ENCODE data around the gene SLCO2B1. TPM values are rescaled to one million over a fixed set of nuclear protein-coding genes. Genes with fewer than 3 reads are reported as not detected.

SLCO2B1 gene
- total RNA-seq, 1 donor from 2014 or later, result not detected

GRCh38 chr11:75135651-75136050, 15.3 kb upstream of the SLCO2B1 start:
- intact Hi-C loops (cut with micrococcal nuclease), result no loop called here
- Mint-ChIP-seq H3K4me1 (peaks cover 3% of the 10 kb centered on the region), H3K9me3 (no peaks in the 10 kb centered on the region), H3K4me3 (no peak overlapping the region), H3K36me3 (ENCODE audit: low read depth) (no peaks in the 10 kb centered on the region), H3K27me3 (peaks cover 38% of the 10 kb centered on the region), H3K27ac (no peak overlapping the region)
- DNase-seq, result no peak

- Mint-ChIP-seq H3K27ac (no peak overlapping the region), H3K9me3 (no peaks in the 10 kb centered on the region), H3K4me3 (no peak overlapping the region), H3K36me3 (ENCODE audit: low read depth) (peaks cover 2% of the 10 kb centered on the region), H3K4me1 (peaks cover 38% of the 10 kb centered on the region), H3K27me3 (peaks cover 23% of the 10 kb centered on the region)
- DNase-seq, result peak; percentile 94
- intact Hi-C loops (cut with micrococcal nuclease), result loop anchor here (1.0 to 5.0 kb wide), 2 partner anchors 108 to 118 kb away; no protein-coding TSS in a partner anchor
Observed at GRCh38 chr11:75140269-75141138, 10.4 kb upstream of the SLCO2B1 start.

DNA sequence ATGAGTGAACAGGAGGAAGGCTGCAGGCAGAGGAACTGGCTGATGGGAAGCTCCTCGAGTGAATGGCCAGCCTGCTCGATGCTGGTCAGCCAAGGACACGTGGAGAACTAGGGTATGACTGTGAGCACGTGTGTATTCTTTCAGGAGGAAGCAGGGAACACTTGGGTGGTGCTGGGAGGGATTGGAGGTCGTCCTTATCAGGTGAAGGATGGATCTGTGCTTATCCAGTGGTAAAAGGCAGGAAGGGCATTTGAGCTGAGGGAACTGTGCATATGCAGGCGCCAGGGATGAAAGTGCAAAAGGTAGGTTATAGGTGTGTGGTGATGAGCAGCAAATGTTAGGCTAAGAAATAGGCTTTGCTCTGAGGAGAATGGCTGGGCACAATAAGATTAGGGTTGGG, 9.7 kb upstream of the SLCO2B1 start:
- no peaks in the 10 kb centered on the region for H3K9me3 Mint-ChIP-seq
- peaks cover 22% of the 10 kb centered on the region for H3K27me3 Mint-ChIP-seq
- intact Hi-C loops (cut with micrococcal nuclease), result loop anchor here (5.0 kb wide), 1 partner anchor 119 kb away; no protein-coding TSS in a partner anchor
- peaks cover 43% of the 10 kb centered on the region for H3K4me1 Mint-ChIP-seq
- peaks cover 2% of the 10 kb centered on the region for H3K36me3 Mint-ChIP-seq (ENCODE audit: low read depth)
- no peak overlapping the region for H3K4me3 Mint-ChIP-seq
- no peak for DNase-seq
- no peak overlapping the region for H3K27ac Mint-ChIP-seq

- H3K27me3 Mint-ChIP-seq, result peaks cover 9% of the 10 kb centered on the region
- H3K4me1 Mint-ChIP-seq, result peaks cover 45% of the 10 kb centered on the region
- intact Hi-C loops (cut with micrococcal nuclease), result loop anchor here (1.0 to 5.0 kb wide), 4 partner anchors 62 to 214 kb away; no protein-coding TSS in a partner anchor
- peaks cover 2% of the 10 kb centered on the region for H3K36me3 Mint-ChIP-seq (ENCODE audit: low read depth)
- peak overlapping the region; percentile 74 for H3K4me3 Mint-ChIP-seq
- peak; percentile 93 for DNase-seq
- H3K9me3 Mint-ChIP-seq, result no peaks in the 10 kb centered on the region
- peak overlapping the region; percentile 90 for H3K27ac Mint-ChIP-seq
Observed at GRCh38 chr11:75142714-75143419, 8.0 kb upstream of the SLCO2B1 start.

DNA sequence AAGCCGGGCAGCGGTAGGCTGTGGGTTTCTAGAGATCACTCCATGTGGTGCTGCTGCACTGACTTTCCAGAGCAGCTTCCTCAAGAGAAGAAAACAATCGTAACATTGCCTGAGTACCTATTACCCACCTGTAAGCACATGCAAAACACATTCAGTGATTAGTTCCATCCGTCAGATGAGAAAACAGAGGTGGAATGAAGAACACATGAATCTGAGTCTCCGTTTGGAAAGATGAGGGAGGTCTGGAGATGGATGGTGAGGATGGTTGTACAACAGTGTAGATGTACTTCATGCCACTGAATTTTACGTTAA, 7.5 kb upstream of the SLCO2B1 start:
- intact Hi-C loops (cut with micrococcal nuclease), result loop anchor here (1.0 to 5.0 kb wide), 4 partner anchors 62 to 215 kb away; no protein-coding TSS in a partner anchor
- no peak for DNase-seq
- H3K27ac Mint-ChIP-seq, result peak overlapping the region; percentile 90
- H3K27me3 Mint-ChIP-seq, result peaks cover 5% of the 10 kb centered on the region
- H3K9me3 Mint-ChIP-seq, result no peaks in the 10 kb centered on the region
- H3K36me3 Mint-ChIP-seq (ENCODE audit: low read depth), result peaks cover 2% of the 10 kb centered on the region
- peak overlapping the region; percentile 74 for H3K4me3 Mint-ChIP-seq
- peaks cover 48% of the 10 kb centered on the region for H3K4me1 Mint-ChIP-seq

DNA sequence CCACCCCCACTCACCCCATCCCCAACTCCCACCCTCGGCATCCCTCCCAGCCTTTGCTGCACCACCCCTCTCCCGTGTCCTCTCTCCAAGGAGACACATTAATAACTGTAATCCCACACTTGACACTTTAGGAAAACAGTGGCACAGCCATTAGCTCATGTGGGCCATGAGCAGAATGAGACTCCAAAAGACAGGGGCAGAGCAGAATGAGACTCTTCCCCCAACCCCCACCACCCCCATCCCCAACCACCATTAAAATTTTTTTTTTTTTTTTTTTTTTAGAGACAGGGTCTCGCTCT, 6.2 kb upstream of the SLCO2B1 start:
- intact Hi-C loops (cut with micrococcal nuclease), result loop anchor here (1.0 to 5.0 kb wide), 2 partner anchors 104 to 122 kb away; no protein-coding TSS in a partner anchor
- peaks cover 2% of the 10 kb centered on the region for H3K36me3 Mint-ChIP-seq (ENCODE audit: low read depth)
- DNase-seq, result no peak
- no peaks in the 10 kb centered on the region for H3K27me3 Mint-ChIP-seq
- H3K4me1 Mint-ChIP-seq, result peaks cover 48% of the 10 kb centered on the region
- no peaks in the 10 kb centered on the region for H3K9me3 Mint-ChIP-seq
- no peak overlapping the region for H3K4me3 Mint-ChIP-seq
- no peak overlapping the region for H3K27ac Mint-ChIP-seq

GRCh38 chr11:75145196-75145971, 5.5 kb upstream of the SLCO2B1 start:
- intact Hi-C loops (cut with micrococcal nuclease), result no loop called here
- peaks cover 47% of the 10 kb centered on the region for H3K4me1 Mint-ChIP-seq

DNA sequence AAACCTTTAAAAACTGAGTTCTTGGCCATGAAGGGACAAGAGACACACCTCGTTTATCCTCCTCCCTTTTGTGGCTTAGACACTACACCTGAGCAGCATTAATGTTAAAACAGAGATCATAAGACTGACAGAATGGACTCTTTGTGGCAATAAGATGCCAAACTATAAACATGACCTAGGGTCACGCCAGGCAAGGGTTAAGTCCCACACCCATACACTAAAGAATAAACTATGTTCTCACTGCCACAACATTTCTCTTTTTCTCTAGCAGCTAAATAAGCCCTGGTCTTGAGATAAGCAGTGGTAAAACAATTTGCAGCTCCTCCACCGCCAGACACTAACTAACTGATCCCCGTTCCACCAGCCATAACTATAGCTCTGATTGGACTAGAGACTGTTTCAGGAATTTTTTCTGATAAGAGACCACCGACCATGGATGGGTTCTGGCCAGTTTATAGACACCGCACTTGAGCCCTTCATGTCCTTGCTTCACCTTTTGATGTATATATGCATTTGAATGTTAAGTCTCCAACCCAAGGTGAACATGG, 4.9 kb upstream of the SLCO2B1 start:
- intact Hi-C loops (cut with micrococcal nuclease), result no loop called here
- Mint-ChIP-seq H3K4me3 (no peak overlapping the region), H3K9me3 (no peaks in the 10 kb centered on the region), H3K36me3 (ENCODE audit: low read depth) (peaks cover 2% of the 10 kb centered on the region), H3K27ac (no peak overlapping the region), H3K27me3 (peaks cover 3% of the 10 kb centered on the region), H3K4me1 (peaks cover 48% of the 10 kb centered on the region)
- DNase-seq, result no peak

More at GRCh38 chr11:75145196-75145971, 5.5 kb upstream of the SLCO2B1 start:
- Mint-ChIP-seq H3K9me3 (no peaks in the 10 kb centered on the region), H3K4me3 (no peak overlapping the region), H3K27me3 (no peaks in the 10 kb centered on the region), H3K27ac (no peak overlapping the region), H3K36me3 (ENCODE audit: low read depth) (peaks cover 2% of the 10 kb centered on the region)
- DNase-seq, result no peak

GRCh38 chr11:75146711-75147110, 4.2 kb upstream of the SLCO2B1 start:
- DNase-seq, result no peak
- H3K4me3 Mint-ChIP-seq, result no peak overlapping the region
- intact Hi-C loops (cut with micrococcal nuclease), result no loop called here
- peaks cover 6% of the 10 kb centered on the region for H3K27me3 Mint-ChIP-seq
- H3K27ac Mint-ChIP-seq, result no peak overlapping the region
- no peaks in the 10 kb centered on the region for H3K9me3 Mint-ChIP-seq
- peaks cover 43% of the 10 kb centered on the region for H3K4me1 Mint-ChIP-seq
- peaks cover 2% of the 10 kb centered on the region for H3K36me3 Mint-ChIP-seq (ENCODE audit: low read depth)

GRCh38 chr11:75147191-75147874, 3.6 kb upstream of the SLCO2B1 start:
- intact Hi-C loops (cut with micrococcal nuclease), result no loop called here
- Mint-ChIP-seq H3K4me1 (peaks cover 40% of the 10 kb centered on the region), H3K27ac (no peak overlapping the region), H3K4me3 (no peak overlapping the region), H3K9me3 (no peaks in the 10 kb centered on the region), H3K27me3 (peaks cover 8% of the 10 kb centered on the region), H3K36me3 (ENCODE audit: low read depth) (peaks cover 2% of the 10 kb centered on the region)
- no peak for DNase-seq

DNA sequence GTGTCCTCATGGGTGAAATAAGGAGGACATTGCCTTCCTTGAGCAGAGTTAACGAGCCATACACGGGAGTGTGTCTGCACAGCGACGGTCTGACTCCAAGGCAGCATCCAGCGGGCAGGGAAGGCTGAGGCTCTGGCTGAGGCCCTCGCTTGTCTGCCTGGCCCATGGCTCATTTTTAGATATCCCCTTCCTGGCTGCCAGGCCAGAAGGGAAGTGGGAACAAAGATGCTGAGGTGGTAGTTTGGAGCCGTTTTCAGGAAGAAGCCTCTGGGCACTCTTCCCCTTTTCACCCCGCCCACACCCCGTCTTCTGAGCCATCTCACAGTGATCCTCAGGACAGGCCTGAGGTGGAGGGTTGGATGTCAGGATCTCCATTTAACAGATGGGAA, 3.0 kb upstream of the SLCO2B1 start:
- Mint-ChIP-seq H3K27ac (no peak overlapping the region), H3K9me3 (no peaks in the 10 kb centered on the region), H3K36me3 (ENCODE audit: low read depth) (peaks cover under 1% of the 10 kb centered on the region), H3K27me3 (peaks cover 8% of the 10 kb centered on the region), H3K4me1 (peaks cover 35% of the 10 kb centered on the region), H3K4me3 (no peak overlapping the region)
- no peak for DNase-seq
- intact Hi-C loops (cut with micrococcal nuclease), result no loop called here

- no peaks in the 10 kb centered on the region for H3K9me3 Mint-ChIP-seq
- no peak overlapping the region for H3K4me3 Mint-ChIP-seq
- peaks cover 8% of the 10 kb centered on the region for H3K27me3 Mint-ChIP-seq
- no peak overlapping the region for H3K27ac Mint-ChIP-seq
- H3K36me3 Mint-ChIP-seq (ENCODE audit: low read depth), result no peaks in the 10 kb centered on the region
- intact Hi-C loops (cut with micrococcal nuclease), result no loop called here
- peaks cover 32% of the 10 kb centered on the region for H3K4me1 Mint-ChIP-seq
- no peak for DNase-seq
Observed at GRCh38 chr11:75148436-75148983, 2.4 kb upstream of the SLCO2B1 start.

Measured in activated CD4-positive, alpha-beta T cell treated with anti-CD3 and anti-CD28 coated beads, Interleukin-2, amount 10 ng/mL, durations not matched to agents 24 days and 14 days (primary cell).